Measurements from ENCODE around the gene C6orf132.
A peak's percentile ranks its signal among the peaks of the same experiment; 100 is the strongest.

C6orf132 gene

GRCh38 chr6:42125663-42126062 is 16.8 kb downstream of the C6orf132 start:
- Histone ChIP-seq H3K9me3 (ENCODE audit: control insufficient read depth, insufficient read depth, low read depth, low read length) (no peaks in the 10 kb centered on the region), H3K4me1 (ENCODE audit: control insufficient read depth, insufficient read depth, low read length) (no peaks in the 10 kb centered on the region), H3K4me3 (ENCODE audit: low read depth, low read length) (no peak overlapping the region), H3K36me3 (ENCODE audit: control insufficient read depth in 2 of 2, insufficient read depth in 1 of 2, low read length in 2 of 2) (peaks cover 0 to 8% of the 10 kb centered on the region in 2 experiments; a peak in 2 of 3 replicates), H3K27ac (ENCODE audit: extremely low read depth, low read depth, low read length) (no peak overlapping the region)
- CTCF ChIA-PET, result no interaction called here
- POLR2A ChIA-PET, result no interaction called here
- no peak for TF ChIP-seq CTCF (tag by site-specific recombination; IDR thresholded peaks at IDR 0.05)
- no peak for TF ChIP-seq ZSCAN30 (tag by site-specific recombination; IDR thresholded peaks at IDR 0.05)
- no peak for TF ChIP-seq ZNF274 (IDR thresholded peaks at IDR 0.05; ENCODE audit: low read length)
- TF ChIP-seq ZNF274 (tag by site-specific recombination; IDR thresholded peaks at IDR 0.05; ENCODE audit: borderline replicate concordance), result no peak

GRCh38 chr6:42125231-42125630 is 17.2 kb downstream of the C6orf132 start:
- H3K4me3 ChIP-seq (ENCODE audit: low read depth, low read length), result no peak overlapping the region
- H3K36me3 ChIP-seq (ENCODE audit: control insufficient read depth in 2 of 2, insufficient read depth in 1 of 2, low read length in 2 of 2), result peaks cover 0 to 8% of the 10 kb centered on the region in 2 experiments; a peak in 2 of 3 replicates
- ChIA-PET POLR2A (no interaction called here), CTCF (no interaction called here)
- no peak for TF ChIP-seq ZNF24 (tag by site-specific recombination; IDR thresholded peaks at IDR 0.05)
- no peaks in the 10 kb centered on the region for H3K4me1 ChIP-seq (ENCODE audit: control insufficient read depth, insufficient read depth, low read length)
- H3K9me3 ChIP-seq (ENCODE audit: control insufficient read depth, insufficient read depth, low read depth, low read length), result no peaks in the 10 kb centered on the region
- H3K27ac ChIP-seq (ENCODE audit: extremely low read depth, low read depth, low read length), result no peak overlapping the region

GRCh38 chr6:42124223-42124836 is 18.1 kb downstream of the C6orf132 start:
- no peak overlapping the region for H3K4me3 ChIP-seq (ENCODE audit: low read depth, low read length)
- no peak overlapping the region for H3K27ac ChIP-seq (ENCODE audit: extremely low read depth, low read depth, low read length)
- no peaks in the 10 kb centered on the region for H3K9me3 ChIP-seq (ENCODE audit: control insufficient read depth, insufficient read depth, low read depth, low read length)
- CTCF ChIA-PET, result interaction anchor here (0.7 to 1.1 kb wide), 2 partner anchors 18 to 90 kb away, joined by 3 to 4 read pairs; partner anchors contain the start of gene C6orf132
- H3K36me3 ChIP-seq (ENCODE audit: control insufficient read depth in 2 of 2, insufficient read depth in 1 of 2, low read length in 2 of 2), result peaks cover 0 to 8% of the 10 kb centered on the region in 2 experiments; a peak in 2 of 3 replicates
- POLR2A ChIA-PET, result interaction anchor here (0.9 to 1.0 kb wide), 2 partner anchors 9 to 73 kb away, joined by 3 read pairs; no protein-coding TSS in a partner anchor
- no peaks in the 10 kb centered on the region for H3K4me1 ChIP-seq (ENCODE audit: control insufficient read depth, insufficient read depth, low read length)
- TF ChIP-seq ZNF660 (tag by site-specific recombination; IDR thresholded peaks at IDR 0.05), result no peak
- TF ChIP-seq GLIS1 (tag by site-specific recombination; IDR thresholded peaks at IDR 0.05), result no peak
- TF ChIP-seq OSR2 (tag by site-specific recombination; IDR thresholded peaks at IDR 0.05), result no peak
- no peak for TF ChIP-seq ZFP3 (tag by site-specific recombination; IDR thresholded peaks at IDR 0.05; ENCODE audit: low read depth)
- no peak for TF ChIP-seq SP3 (tag by site-specific recombination; IDR thresholded peaks at IDR 0.05)
- no peak for TF ChIP-seq ZNF341 (tag by site-specific recombination; IDR thresholded peaks at IDR 0.05; ENCODE audit: low read depth)
- TF ChIP-seq BCL6B (tag by site-specific recombination; IDR thresholded peaks at IDR 0.05), result no peak
- TF ChIP-seq ZNF169 (tag by site-specific recombination; IDR thresholded peaks at IDR 0.05), result no peak
- peak; percentile 54 for TF ChIP-seq SCRT2 (tag by site-specific recombination; IDR thresholded peaks at IDR 0.05)
- peak; percentile 38; the same call in 1 of the 2 replicates for TF ChIP-seq EGR2 (tag by site-specific recombination; IDR thresholded peaks at IDR 0.05; ENCODE audit: low read depth)
- peak; percentile 72 for TF ChIP-seq ZFHX2 (tag by site-specific recombination; conservative IDR thresholded peaks at IDR 0.05)
- peak; percentile 83 for TF ChIP-seq KLF1 (tag by site-specific recombination; IDR thresholded peaks at IDR 0.05)
- TF ChIP-seq ZNF777 (tag by site-specific recombination; IDR thresholded peaks at IDR 0.05; ENCODE audit: borderline replicate concordance), result no peak
- no peak for TF ChIP-seq ZSCAN16 (tag by site-specific recombination; IDR thresholded peaks at IDR 0.05)
- TF ChIP-seq ZSCAN4 (tag by site-specific recombination; IDR thresholded peaks at IDR 0.05), result no peak
- no peak for TF ChIP-seq ZNF555 (tag by site-specific recombination; conservative IDR thresholded peaks at IDR 0.05)
